Calu3 (cell line): ENCODE measurements around the gene RAB11FIP5. TPM values are rescaled to one million over a fixed set of nuclear protein-coding genes. Genes with fewer than 3 reads are reported as not detected.

Experiments
- BruUV-seq: library from RNA; stranded (reverse); fragments of 400-500 nt; replicated peaks from 2 replicates; lab custom pipeline; 2021; lab: Mats Ljungman, UMichigan
- CTCF ChIA-PET: fragments of 300-600 bp; sonication (Branson Sonifier 250); formaldehyde crosslinking; loops from one replicate; lab custom pipeline; 2022; ENCODE audit warnings: antibody characterized with exemption; lab: Charles Lee
- DNase-seq: peaks from one replicate; pipeline ENCODE4 v3.0.0; 2022
- H3K27ac Mint-ChIP-seq: one replicate; pipeline ENCODE4 v1.8.0; 2022; ENCODE audit warnings: mixed read lengths; ENCODE audit not compliant: unreplicated experiment
- H3K27me3 Mint-ChIP-seq: one replicate; pipeline ENCODE4 v1.8.0; 2022; ENCODE audit warnings: mixed read lengths; ENCODE audit not compliant: unreplicated experiment
- H3K36me3 Mint-ChIP-seq: one replicate; pipeline ENCODE4 v1.8.0; 2022; ENCODE audit warnings: mild to moderate bottlenecking, moderate library complexity, mixed read lengths; ENCODE audit not compliant: insufficient read depth, unreplicated experiment
- H3K4me1 Mint-ChIP-seq: one replicate; pipeline ENCODE4 v1.8.0; 2022; ENCODE audit warnings: mild to moderate bottlenecking, low read depth, mixed read lengths; ENCODE audit not compliant: unreplicated experiment
- H3K4me3 Mint-ChIP-seq: one replicate; pipeline ENCODE4 v1.8.0; 2022; ENCODE audit warnings: mild to moderate bottlenecking, low read depth, moderate library complexity, mixed read lengths; ENCODE audit not compliant: unreplicated experiment
- H3K9me3 Mint-ChIP-seq: one replicate; pipeline ENCODE4 v1.8.0; 2022; ENCODE audit warnings: low read depth, mixed read lengths; ENCODE audit not compliant: unreplicated experiment
- intact Hi-C: fragments of 100-400 bp; cut with micrococcal nuclease; formaldehyde crosslinking; loops from one replicate; pipeline ENCODE4 v1.10.0; 2022; ENCODE audit not compliant: unreplicated experiment
- total RNA-seq: library from RNA; stranded (reverse); gene quantifications from 2 replicates; pipeline ENCODE4 v1.2.3, GENCODE V29; 2022
- TF ChIP-seq, protein P1 (sequence below): fragments of 200-600 bp; IDR thresholded peaks from one replicate; pipeline ENCODE4 v1.8.0; 2022; ENCODE audit warnings: antibody characterized with exemption; ENCODE audit not compliant: unreplicated experiment

RAB11FIP5 gene
- total RNA-seq, 1 experiment from 2014 or later: 20.2 TPM

DNA sequence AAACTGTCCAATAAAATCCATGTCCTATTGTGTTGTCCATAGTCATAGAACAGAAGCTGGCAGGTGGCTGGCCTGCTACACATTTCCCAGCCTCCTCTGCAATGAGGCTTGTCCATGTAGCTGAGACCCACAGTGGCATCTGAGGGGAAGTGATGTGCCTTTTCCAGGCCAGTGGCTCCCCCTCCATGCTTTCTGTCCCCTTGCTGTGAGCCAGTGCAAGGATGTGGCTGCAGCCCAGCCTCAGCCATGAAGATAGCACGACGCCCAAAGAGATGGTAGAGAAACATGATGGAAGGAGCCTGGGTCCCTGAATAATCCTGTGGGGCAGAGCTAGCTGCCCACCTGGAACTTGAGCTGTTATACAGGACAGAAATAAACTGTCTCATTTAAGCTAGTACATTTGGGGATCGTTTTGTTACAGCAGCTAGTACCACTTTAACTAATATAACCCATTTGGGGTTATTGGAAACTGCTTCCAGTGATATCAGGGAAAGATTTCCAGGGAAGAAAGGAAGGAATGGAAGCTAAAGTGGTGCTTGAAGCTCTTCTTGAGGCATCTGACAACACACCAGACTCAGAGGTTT is 81.6 kb downstream of the RAB11FIP5 start:
- CTCF ChIA-PET: interaction anchor here (0.6 to 0.9 kb wide), 2 partner anchors 10 to 37 kb away, joined by 3 read pairs; no protein-coding TSS in a partner anchor
- H3K27me3 Mint-ChIP-seq: no peaks in the 10 kb centered on the region
- no peak overlapping the region for H3K27ac Mint-ChIP-seq
- peaks cover 25% of the 10 kb centered on the region for H3K4me1 Mint-ChIP-seq
- no peak overlapping the region for H3K4me3 Mint-ChIP-seq
- H3K9me3 Mint-ChIP-seq: no peaks in the 10 kb centered on the region
- intact Hi-C loops: no loop called here
- no peak for DNase-seq
- BruUV-seq: no TSS peak
- TF ChIP-seq, protein P1, sequence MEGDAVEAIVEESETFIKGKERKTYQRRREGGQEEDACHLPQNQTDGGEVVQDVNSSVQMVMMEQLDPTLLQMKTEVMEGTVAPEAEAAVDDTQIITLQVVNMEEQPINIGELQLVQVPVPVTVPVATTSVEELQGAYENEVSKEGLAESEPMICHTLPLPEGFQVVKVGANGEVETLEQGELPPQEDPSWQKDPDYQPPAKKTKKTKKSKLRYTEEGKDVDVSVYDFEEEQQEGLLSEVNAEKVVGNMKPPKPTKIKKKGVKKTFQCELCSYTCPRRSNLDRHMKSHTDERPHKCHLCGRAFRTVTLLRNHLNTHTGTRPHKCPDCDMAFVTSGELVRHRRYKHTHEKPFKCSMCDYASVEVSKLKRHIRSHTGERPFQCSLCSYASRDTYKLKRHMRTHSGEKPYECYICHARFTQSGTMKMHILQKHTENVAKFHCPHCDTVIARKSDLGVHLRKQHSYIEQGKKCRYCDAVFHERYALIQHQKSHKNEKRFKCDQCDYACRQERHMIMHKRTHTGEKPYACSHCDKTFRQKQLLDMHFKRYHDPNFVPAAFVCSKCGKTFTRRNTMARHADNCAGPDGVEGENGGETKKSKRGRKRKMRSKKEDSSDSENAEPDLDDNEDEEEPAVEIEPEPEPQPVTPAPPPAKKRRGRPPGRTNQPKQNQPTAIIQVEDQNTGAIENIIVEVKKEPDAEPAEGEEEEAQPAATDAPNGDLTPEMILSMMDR: no peak
- no peaks in the 10 kb centered on the region for H3K36me3 Mint-ChIP-seq

DNA sequence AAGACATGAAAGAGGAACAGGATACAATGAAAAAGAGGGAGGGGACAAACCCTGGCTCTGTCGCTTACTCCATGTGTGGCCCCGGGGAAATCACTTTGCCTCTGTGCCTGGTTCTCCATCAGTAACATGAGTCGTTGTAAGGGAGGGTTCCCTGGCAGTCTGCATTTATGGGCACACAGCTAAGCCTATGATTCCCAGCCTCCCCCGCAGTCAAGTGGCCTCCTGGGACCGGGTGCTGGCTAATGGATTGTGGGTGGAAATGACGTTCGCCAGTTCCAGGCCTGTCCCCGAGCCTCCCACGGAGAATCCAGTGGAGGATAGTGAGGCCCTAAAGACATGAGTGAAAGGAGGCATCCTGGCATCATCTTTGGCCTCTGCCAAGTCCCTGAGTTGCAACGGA is 83.9 kb downstream of the RAB11FIP5 start:
- H3K9me3 Mint-ChIP-seq: no peaks in the 10 kb centered on the region
- TF ChIP-seq, protein P1: no peak
- H3K4me3 Mint-ChIP-seq: no peak overlapping the region
- CTCF ChIA-PET: no interaction called here
- no peaks in the 10 kb centered on the region for H3K36me3 Mint-ChIP-seq
- H3K27me3 Mint-ChIP-seq: no peaks in the 10 kb centered on the region
- intact Hi-C loops: no loop called here
- H3K27ac Mint-ChIP-seq: no peak overlapping the region
- DNase-seq: no peak
- H3K4me1 Mint-ChIP-seq: peaks cover 25% of the 10 kb centered on the region
- no TSS peak for BruUV-seq

DNA sequence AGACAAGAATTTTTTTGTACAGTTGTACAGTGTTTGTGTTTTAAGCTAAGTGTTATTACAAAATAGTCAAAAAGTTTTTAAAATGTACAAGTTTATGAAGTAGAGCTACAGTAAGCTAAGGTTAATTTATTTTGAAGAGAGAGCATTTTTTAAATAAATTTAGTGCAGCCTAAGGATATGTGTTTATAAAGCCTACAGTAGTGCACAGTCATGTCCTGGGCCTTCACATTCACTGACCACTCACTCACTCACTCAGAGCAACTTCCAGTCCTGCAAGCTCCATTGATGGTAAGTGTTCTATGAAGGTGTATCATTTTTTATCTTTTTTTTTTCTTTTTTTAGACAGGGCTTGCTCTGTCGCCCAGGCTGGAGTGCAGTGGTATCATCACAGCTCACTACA is 85.4 kb downstream of the RAB11FIP5 start:
- H3K4me1 Mint-ChIP-seq: peaks cover 10% of the 10 kb centered on the region
- no peak overlapping the region for H3K27ac Mint-ChIP-seq
- no peaks in the 10 kb centered on the region for H3K27me3 Mint-ChIP-seq
- TF ChIP-seq, protein P1: no peak
- no peak for DNase-seq
- CTCF ChIA-PET: no interaction called here
- H3K4me3 Mint-ChIP-seq: no peak overlapping the region
- BruUV-seq: no TSS peak
- no peaks in the 10 kb centered on the region for H3K36me3 Mint-ChIP-seq
- intact Hi-C loops: no loop called here
- H3K9me3 Mint-ChIP-seq: no peaks in the 10 kb centered on the region

DNA sequence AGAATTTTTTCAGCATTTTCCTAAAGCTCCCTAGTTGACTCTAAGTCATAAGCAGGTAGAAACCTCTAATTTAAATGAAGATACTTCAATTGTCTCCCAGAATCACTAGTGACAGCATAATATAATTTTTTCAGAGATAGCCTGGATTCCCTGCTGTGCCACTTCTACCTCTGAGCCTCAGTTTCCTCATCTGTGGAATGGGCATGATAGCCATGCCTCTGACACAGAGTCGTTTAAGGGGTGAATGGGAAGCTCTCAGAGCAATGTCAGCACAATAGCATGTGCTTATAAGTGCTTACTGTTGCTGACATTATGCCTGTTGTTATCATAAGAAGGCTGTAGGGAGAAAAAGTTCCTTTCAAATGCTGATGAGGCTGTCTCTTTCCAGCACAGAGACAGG is 89.3 kb downstream of the RAB11FIP5 start:
- TF ChIP-seq, protein P1: no peak
- H3K27ac Mint-ChIP-seq: no peak overlapping the region

More for the DNA sequence above, 89.3 kb downstream of the RAB11FIP5 start:
- BruUV-seq: no TSS peak
- Mint-ChIP-seq H3K9me3 (no peaks in the 10 kb centered on the region), H3K36me3 (no peaks in the 10 kb centered on the region), H3K4me1 (no peaks in the 10 kb centered on the region), H3K27me3 (no peaks in the 10 kb centered on the region), H3K4me3 (no peak overlapping the region)
- intact Hi-C loops: no loop called here
- no peak for DNase-seq
- CTCF ChIA-PET: interaction anchor here (0.6 kb wide), 1 partner anchor 138 kb away, joined by 3 read pairs; no protein-coding TSS in a partner anchor

Other genes with a start within 250 kb of the RAB11FIP5 start
- 71.1 and 84.4 TPM in 2 replicates for gene SPR, start 225.5 kb downstream of the RAB11FIP5 start, total RNA-seq
- gene EMX1, start 195.4 kb downstream of the RAB11FIP5 start, total RNA-seq: not detected in 2 replicates
- gene SFXN5, start 41.2 kb downstream of the RAB11FIP5 start, total RNA-seq: 11.3 and 16.4 TPM in 2 replicates
- gene NOTO, start 89.6 kb upstream of the RAB11FIP5 start, total RNA-seq: not detected in 2 replicates
- gene SMYD5, start 101.3 kb upstream of the RAB11FIP5 start, total RNA-seq: 32.1 and 36.0 TPM in 2 replicates
- 13.2 and 13.8 TPM in 2 replicates for gene PRADC1, start 120.3 kb upstream of the RAB11FIP5 start, total RNA-seq
- gene CCT7, start 121.4 kb upstream of the RAB11FIP5 start, total RNA-seq: 394 and 403 TPM in 2 replicates
- 15.0 and 16.1 TPM in 2 replicates for gene FBXO41, start 171.5 kb upstream of the RAB11FIP5 start, total RNA-seq
- gene EGR4, start 180.6 kb upstream of the RAB11FIP5 start, total RNA-seq: 0.68 and 0.81 TPM in 2 replicates